Neutrophil (primary cell): ENCODE measurements around the gene SGF29.
A peak's percentile ranks its signal among the peaks of the same experiment; 100 is the strongest.

Source experiments
- H3K27ac ChIP-seq: fragments of 200-600 bp; sonication (generic); 2 replicates; pipeline ENCODE4 v1.5.1; 2016; ENCODE audit warnings: mild to moderate bottlenecking, moderate library complexity
- H3K27me3 ChIP-seq: fragments of 200-600 bp; sonication (generic); 2 replicates; pipeline ENCODE4 v1.6.0; 2016; ENCODE audit warnings: mild to moderate bottlenecking
- H3K36me3 ChIP-seq: fragments of 200-600 bp; sonication (generic); 2 replicates; pipeline ENCODE4 v1.5.1; 2017
- H3K4me1 ChIP-seq, 2 experiments: fragments of 200-600 bp in 1 of 2; sonication (generic) in 1 of 2; 1 replicate in 1 of 2; 2 replicates in 1 of 2; pipeline versions ENCODE4 v1.5.1 to v1.6.1; 2013 to 2016; ENCODE audit warnings: low read depth in 1 of 2, low read length in 1 of 2, mild to moderate bottlenecking in 1 of 2, moderate library complexity in 1 of 2; ENCODE audit not compliant: control insufficient read depth in 1 of 2, insufficient read depth in 1 of 2
- H3K4me3 ChIP-seq, 2 experiments: fragments of 200-600 bp in 1 of 2; sonication (generic) in 1 of 2; 1 replicate in 1 of 2; 2 replicates in 1 of 2; pipeline ENCODE4 v1.5.1; 2013 to 2016; ENCODE audit warnings: low read depth in 1 of 2, low read length in 1 of 2, mild to moderate bottlenecking in 1 of 2, moderate library complexity in 1 of 2
- H3K9me3 ChIP-seq: fragments of 200-600 bp; sonication (generic); 2 replicates; pipeline ENCODE4 v1.5.1; 2016
- TF ChIP-seq, protein P1 (sequence below): fragments of 200-600 bp; sonication (generic); IDR thresholded peaks from 2 replicates; pipeline ENCODE4 v1.5.1; 2016; ENCODE audit warnings: antibody characterized with exemption

SGF29 gene

DNA sequence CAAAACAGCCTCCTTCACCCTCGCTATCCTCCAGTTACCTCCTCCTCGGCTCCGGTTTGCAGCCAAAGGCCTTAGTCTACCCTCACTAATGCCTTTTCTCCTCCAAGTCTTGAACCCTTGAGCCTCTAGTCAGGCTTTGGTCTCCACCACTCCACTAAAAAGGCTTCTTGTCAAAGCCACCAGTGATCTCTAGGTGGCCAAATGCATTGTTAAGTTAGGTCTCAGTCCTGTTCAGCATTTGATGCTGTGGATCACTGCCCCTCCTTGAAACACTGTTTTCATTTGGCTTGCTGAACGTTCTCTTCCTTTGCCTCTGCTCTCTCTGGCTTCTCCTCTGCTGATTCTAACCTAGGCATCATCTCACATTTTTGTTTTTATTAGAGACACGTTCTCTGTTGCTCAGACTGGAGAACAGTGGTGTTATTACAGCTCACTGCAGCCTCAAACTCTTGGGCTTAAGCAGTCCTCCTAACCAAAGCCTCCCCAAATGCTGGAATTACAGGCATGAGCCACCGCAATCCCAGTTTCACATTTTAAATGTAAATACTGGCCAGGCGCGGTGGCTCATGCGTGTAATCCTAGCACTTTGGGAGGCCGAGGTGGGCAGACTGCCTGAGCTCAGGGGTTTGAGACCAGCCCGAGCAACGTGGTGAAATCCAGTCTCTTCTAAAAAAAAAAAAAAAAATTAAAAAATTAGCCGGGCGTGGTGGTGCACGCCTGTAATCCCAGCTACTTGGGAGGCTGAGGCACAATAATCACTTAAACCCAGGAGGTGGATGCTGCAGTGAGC lies 1.1 kb downstream of the SGF29 start:
- peaks cover 4% of the 10 kb centered on the region for H3K36me3 ChIP-seq
- peaks cover 16 to 22% of the 10 kb centered on the region in 2 experiments for H3K4me1 ChIP-seq
- TF ChIP-seq, protein P1, sequence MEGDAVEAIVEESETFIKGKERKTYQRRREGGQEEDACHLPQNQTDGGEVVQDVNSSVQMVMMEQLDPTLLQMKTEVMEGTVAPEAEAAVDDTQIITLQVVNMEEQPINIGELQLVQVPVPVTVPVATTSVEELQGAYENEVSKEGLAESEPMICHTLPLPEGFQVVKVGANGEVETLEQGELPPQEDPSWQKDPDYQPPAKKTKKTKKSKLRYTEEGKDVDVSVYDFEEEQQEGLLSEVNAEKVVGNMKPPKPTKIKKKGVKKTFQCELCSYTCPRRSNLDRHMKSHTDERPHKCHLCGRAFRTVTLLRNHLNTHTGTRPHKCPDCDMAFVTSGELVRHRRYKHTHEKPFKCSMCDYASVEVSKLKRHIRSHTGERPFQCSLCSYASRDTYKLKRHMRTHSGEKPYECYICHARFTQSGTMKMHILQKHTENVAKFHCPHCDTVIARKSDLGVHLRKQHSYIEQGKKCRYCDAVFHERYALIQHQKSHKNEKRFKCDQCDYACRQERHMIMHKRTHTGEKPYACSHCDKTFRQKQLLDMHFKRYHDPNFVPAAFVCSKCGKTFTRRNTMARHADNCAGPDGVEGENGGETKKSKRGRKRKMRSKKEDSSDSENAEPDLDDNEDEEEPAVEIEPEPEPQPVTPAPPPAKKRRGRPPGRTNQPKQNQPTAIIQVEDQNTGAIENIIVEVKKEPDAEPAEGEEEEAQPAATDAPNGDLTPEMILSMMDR: no peak
- peak overlapping the region; percentile 86 to 95 for H3K4me3 ChIP-seq
- H3K27ac ChIP-seq: peak overlapping the region; percentile 96
- no peaks in the 10 kb centered on the region for H3K9me3 ChIP-seq
- H3K27me3 ChIP-seq: no peaks in the 10 kb centered on the region

DNA sequence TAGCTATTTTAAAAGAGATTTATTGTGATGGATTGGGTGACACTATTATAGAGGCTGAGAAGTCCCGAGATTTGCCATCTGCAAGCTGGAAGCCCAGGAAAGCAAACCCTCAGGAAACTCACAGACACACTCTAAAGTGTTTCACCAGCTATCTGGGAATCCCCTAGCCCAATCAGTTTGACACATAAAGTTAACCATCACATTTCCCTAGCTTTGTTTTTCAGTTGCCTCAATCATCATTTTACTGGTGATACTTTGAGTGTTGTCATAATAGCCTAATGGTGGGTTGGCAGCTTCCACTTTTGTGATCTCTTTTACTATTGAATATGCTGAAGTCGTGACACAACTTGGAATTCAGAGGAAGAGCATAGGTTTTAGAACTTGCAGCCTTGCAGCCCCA lies 1.8 kb downstream of the SGF29 start:
- Histone ChIP-seq H3K9me3 (no peaks in the 10 kb centered on the region), H3K4me3 (no peak overlapping the region), H3K36me3 (peaks cover 4% of the 10 kb centered on the region), H3K27ac (no peak overlapping the region), H3K27me3 (no peaks in the 10 kb centered on the region), H3K4me1 (peaks cover 16 to 22% of the 10 kb centered on the region in 2 experiments)
- TF ChIP-seq, protein P1: no peak

DNA sequence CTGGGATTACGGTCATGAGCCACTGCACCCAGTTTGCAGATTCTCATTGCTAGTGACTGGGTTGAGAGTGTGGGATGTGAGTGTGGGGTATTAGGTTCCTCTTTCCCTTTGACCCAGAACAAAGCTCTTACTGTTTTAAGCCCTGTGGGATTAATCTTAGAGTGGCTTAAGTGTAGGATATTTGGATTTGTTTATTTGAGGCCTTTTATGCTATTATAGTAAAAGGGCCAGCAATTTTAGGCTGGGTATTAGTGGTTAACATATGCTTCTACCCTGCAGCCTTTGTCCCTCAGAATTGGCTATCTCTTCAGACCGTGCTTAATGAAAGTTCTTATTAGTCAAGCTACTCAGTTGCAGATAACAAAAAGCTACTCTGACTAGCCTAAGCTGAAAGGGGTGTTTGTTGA lies 3.2 kb downstream of the SGF29 start:
- Histone ChIP-seq H3K27me3 (no peaks in the 10 kb centered on the region), H3K4me3 (no peak overlapping the region), H3K36me3 (peaks cover 4% of the 10 kb centered on the region), H3K4me1 (peaks cover 16 to 22% of the 10 kb centered on the region in 2 experiments), H3K9me3 (no peaks in the 10 kb centered on the region), H3K27ac (no peak overlapping the region)
- TF ChIP-seq, protein P1: no peak

DNA sequence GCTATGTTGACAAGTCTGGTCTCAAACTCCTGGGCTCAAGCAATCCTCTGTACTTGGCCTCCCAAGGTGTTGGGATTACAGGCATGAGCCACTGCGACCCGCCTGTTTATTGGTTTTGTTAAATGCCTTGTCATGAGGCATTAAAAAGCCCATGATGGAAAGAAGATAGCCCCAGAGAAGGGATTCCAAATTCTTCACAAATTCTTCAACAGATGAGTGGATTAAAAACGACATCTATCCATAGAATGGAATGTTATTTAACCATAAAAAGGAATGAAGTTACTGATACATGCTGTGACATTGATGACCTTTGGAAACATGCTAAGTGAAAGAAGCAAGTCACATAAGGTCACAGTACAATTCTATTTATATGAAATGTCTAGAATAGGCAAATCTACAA lies 4.7 kb downstream of the SGF29 start:
- Histone ChIP-seq H3K4me3 (no peak overlapping the region), H3K4me1 (peaks cover 12 to 16% of the 10 kb centered on the region in 2 experiments), H3K9me3 (no peaks in the 10 kb centered on the region), H3K36me3 (peaks cover 4% of the 10 kb centered on the region), H3K27me3 (no peaks in the 10 kb centered on the region), H3K27ac (no peak overlapping the region)
- TF ChIP-seq, protein P1: no peak

DNA sequence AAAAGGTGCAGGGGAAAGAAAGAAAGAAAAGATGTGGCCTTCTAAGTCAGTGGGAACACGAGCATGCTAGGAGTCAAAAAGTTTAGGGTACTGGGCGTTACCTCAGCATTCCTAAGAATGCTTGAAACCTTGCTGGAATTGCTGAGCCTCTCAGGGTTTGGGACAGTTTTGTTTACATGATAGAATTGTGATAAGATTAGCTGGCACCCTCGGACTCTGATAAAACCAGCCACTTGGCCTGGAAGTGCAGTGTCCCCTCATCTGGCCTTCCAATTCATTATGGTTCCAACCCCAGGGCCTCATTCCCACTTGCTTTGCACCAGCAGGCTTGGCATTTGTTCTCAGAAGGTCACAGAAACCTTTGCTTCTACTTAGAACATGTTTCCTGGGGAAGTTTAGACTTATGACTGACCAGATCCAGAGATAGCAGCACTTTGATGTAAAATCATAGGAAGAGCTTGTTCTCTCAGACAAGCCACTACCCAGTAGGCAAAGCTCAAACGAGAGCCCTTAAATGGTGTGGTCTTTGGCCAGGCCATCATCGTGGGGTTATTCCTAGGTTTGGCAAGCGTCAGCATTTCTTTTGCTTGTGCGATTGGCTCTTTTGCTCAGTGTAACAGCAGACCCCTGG lies 8.0 kb downstream of the SGF29 start:
- H3K36me3 ChIP-seq: peaks cover 4% of the 10 kb centered on the region
- TF ChIP-seq, protein P1: no peak
- no peaks in the 10 kb centered on the region for H3K27me3 ChIP-seq
- no peak overlapping the region for H3K27ac ChIP-seq
- H3K4me3 ChIP-seq: no peak overlapping the region
- no peaks in the 10 kb centered on the region for H3K4me1 ChIP-seq
- H3K9me3 ChIP-seq: no peaks in the 10 kb centered on the region
